ENCODE results near the gene SNRNP48.

Gene SNRNP48, protein sequence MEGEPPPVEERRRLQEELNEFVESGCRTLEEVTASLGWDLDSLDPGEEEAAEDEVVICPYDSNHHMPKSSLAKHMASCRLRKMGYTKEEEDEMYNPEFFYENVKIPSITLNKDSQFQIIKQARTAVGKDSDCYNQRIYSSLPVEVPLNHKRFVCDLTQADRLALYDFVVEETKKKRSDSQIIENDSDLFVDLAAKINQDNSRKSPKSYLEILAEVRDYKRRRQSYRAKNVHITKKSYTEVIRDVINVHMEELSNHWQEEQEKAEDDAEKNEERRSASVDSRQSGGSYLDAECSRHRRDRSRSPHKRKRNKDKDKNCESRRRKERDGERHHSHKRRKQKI

DNA sequence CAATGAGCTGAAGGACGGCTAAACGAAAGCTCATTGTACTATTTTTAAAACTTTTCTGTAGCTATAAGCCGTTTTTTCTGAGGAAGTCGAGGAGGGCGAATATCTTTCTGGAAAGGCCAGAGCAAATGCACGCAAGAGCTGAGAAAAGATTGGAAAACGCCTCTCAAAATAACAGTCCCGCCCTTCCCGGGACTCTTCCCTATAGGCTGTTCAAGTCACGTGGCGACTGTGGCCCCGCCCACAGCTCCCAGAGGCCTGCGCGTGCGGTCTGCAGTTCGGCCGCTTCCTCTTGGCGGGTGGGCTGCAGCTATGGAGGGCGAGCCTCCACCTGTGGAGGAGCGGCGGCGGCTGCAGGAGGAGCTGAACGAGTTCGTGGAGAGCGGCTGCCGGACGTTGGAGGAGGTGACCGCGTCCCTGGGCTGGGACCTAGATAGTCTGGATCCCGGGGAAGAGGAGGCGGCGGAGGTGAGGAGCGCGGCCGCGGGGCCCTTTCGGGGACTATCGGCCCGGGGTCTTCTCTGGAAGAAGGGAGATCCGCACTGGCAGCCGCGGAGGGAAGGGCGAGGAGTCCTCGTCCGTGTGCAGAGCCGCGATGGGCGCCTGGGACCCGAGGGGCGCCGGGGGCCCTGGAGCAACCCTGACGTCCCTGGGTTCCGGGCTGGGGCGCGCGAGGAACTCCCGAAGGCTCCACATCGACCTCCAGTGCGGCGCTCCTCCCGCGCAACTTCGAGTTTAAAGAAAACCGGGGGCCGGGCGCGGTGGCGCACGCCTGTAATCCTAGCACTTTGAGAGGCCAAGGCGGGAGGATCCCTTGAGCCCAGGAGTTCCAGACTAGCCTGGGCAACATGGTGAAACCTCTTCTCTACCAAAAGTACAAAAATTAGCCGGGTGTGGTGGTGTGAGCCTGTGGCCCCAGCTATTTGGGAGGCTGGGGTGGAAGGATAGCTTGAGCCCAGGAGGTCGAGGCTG is at the start of gene SNRNP48:
Gene SNRNP48 (plus strand): TSS at position 250 of the 969 bp plus-strand sequence. CDS start 60 bp downstream, at position 310.
- DNase-seq: peak; percentile 28 to 92 (median 85)

DNA sequence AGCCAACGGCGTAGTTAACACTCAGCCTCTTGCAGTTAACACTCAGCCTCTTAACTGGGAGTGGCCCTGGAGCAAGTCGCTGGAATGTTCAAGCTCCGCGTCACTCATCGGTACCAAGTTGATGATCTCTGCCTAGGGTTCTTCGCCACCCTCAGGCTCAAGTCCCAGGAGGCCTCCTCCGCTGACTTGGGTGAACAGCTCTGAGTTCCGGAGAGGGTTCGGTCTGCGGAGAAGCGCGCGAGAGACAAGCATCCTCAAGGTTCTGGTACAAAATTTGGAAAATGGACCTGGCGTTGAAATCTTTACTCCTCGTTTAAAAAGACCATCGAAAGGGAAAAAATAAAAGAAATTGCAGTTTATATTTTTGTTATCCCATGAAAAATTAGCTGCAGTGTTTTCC is 49.4 kb upstream of the SNRNP48 start:
- DNase-seq: no peak

DNA sequence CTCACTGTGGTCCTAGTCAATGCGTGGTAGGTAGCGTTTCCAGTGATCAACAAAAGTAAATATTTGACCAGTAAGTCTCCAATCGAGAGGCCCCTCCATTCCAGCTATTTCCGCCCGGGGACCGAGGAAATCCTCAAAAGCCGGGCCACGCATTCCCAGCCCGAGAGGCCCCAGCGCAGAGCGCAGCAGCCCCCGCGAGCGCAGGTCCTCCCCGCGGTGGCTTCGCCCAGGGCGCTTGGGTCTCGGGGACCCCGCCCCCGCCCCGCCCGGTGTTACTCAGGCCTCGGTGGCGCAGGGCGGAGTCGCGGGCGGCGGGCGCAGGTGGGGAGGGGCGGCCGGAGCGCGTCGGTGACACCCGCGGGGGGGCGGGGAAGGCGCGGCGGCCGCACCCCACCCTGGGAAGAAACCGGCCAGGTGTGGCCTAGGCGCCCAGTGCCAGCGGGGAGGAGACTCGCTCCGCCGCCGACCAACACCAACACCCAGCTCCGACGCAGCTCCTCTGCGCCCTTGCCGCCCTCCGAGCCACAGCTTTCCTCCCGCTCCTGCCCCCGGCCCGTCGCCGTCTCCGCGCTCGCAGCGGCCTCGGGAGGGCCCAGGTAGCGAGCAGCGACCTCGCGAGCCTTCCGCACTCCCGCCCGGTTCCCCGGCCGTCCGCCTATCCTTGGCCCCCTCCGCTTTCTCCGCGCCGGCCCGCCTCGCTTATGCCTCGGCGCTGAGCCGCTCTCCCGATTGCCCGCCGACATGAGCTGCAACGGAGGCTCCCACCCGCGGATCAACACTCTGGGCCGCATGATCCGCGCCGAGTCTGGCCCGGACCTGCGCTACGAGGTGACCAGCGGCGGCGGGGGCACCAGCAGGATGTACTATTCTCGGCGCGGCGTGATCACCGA is 48.6 kb upstream of the SNRNP48 start, which contains the start of gene DSP:
Gene DSP (plus strand): TSS at position 497 of the 890 bp plus-strand sequence. CDS start 245 bp downstream, at position 742.
- DNase-seq: no peak

DNA sequence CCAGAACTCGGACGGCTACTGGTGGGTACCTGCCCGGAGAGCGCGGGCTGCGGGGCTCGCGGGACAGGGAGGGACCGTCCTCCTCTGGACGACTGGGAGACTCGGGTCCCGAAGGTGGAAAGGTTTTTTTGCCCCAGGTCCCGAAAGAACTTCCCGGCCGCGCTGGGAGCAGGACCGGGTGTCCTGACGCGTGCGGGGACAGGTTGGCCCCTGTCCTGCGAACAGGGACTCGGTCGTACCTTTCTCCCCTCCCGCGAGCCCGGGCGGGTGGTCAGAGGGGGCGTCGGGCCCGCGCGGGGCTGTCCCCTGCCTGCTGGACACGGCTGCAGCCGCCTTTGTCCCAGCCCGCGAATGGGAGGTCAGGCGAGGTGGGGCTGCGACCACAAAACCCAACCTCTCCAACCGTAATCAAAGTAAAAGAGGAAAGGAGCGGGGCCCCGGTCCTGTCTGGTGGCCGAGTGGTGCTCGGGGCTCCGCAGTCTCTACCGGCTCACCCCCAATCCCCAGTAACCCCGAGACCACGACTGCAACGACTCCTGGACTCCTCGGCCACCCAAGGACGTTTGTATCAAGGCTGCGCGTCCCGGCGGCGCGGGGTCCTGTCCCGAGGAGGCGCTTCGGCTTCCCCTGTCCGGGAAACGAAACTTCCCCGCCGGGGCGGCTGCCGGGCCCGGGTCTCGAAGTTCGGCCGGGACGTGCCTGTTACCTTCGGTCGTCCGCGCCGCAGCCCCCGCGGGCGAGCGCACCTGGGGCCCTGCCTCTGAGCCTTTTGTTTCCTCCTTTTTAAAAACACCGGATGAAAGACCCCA is 47.7 kb upstream of the SNRNP48 start:
- DNase-seq: no peak

DNA sequence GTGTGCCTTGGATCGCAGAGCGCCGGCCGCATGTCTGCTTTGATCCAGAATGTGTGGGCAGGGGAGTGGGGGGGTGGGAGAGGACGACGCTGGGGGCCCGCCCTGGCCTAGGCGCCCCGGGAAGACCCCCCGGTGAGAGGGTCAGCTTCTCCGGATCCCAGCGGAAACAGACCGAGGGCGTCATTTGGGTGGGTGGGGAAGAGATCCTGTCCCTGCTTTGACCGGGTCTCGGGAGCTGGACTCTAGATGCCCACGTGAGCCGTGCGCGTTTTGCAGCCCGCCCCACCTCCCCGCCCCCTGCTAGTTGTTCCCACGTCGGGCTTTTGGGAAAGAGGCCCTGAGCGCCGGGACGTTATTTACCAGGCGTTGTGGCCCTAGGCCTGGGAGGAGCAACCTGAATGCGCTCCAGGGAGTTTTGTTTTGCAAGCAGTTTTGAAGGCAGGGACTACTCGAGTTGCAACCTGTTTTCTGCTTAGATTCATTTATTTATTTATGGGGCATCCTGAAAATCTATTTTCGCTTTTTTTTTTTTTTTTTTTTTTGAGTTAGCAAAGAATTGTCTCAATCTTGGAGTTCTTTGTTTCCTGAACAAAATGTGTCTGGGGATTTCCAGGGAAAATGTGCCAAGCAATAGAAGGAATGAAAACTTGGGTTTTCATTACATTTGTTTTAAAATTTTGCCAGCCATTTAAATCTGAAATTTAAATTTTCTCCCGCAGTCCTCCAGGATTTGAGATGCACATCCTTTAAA is 46.9 kb upstream of the SNRNP48 start:
- no peak for DNase-seq

DNA sequence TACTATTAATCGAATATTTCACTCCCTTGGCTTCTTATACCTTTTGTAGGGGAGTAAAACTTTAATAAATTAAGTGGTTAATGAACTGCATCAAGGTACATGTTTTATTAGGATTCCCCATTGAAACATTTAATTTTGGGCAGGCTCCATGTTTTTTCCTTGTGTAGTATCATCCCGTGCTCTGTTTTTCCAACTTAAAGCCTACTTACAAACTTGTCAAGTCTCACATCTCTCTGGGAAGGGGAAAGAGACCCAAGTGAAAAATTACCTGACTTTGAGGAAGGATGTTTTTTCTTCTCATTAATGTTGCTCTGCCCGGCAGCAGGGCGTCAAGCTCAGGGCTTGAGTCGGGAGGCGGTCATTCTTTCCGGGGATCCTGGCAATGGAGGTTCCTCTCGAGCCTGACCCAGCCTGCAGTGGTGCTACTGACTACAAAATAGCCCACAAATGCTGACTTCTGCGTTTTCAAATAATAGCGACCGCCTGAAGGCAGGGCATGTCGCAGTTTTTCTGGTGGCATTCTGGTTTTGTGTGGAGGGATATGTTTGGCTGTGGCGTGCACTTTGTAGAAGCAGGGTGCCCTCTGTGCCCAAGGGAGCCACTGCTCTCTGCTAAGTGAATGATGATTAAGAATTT is 46.1 kb upstream of the SNRNP48 start:
- DNase-seq: no peak

DNA sequence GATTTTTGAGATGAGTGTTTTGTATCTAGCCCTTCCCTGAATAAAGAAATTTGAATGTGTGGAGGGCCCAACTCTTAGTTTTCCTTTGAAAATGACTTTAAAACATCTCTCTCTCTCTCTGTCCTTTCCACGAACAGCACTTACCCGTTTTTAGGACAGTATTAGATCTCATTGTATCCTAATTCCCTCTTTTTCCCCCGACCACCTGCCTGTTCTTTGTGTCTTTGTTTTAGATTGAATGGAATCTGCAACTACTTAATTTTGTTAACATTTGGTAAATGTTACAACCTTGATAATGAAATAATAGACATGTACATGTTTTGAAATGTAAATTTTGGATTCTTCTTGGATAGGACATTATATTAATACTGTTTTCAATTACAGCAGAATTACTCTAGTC is 45.4 kb upstream of the SNRNP48 start:
- DNase-seq: no peak

DNA sequence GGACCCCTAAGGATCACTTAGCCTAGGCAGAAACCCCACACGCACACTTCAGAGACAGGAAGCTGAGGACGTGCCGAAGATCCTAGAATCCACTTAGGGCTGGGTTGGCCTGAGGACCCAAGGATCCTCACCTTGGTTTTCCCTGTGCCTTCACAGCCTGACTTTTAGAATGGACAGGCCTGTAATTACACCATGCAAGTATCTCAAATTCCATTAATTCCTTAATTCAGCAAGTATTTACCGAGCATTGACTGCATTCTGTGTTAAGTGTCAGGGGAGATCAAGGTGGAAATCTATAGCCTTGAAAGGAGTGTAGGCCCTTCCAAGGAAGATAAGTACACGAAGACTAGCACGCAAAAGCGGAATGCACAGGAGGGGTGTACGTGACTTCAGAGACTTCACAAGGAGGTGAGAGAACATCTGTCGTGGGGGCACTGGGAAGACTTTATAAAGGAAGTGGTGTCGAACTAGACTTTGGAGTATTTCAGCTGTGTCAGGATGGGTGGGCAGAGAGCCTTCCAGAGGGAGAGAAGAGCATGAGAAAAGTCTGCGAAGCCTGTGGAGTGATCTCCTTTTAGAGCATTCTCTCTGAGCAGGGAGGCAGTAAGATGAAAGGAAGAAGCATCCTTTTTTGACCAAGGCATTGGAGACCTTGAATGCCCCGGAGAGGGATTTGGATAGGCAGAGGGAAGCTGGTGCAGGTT is 44.5 kb upstream of the SNRNP48 start:
- DNase-seq: no peak

DNA sequence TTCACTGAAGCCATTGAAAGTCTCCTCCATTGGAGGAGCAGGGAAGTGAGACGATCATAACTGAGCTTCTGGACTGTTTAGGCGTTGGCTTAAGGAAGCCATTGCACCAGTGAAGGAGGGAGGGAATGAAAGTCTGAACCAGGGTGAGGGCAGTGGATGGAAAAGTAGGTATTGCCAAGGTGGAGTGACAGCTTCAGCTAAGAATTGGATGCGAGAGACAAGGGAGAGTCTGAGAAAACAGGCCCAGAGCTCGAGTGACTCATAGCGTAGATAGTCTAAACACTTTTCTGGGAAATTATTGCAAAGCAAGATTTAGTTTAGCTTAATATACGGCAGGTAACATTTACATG is 44.0 kb upstream of the SNRNP48 start:
- no peak for DNase-seq

DNA sequence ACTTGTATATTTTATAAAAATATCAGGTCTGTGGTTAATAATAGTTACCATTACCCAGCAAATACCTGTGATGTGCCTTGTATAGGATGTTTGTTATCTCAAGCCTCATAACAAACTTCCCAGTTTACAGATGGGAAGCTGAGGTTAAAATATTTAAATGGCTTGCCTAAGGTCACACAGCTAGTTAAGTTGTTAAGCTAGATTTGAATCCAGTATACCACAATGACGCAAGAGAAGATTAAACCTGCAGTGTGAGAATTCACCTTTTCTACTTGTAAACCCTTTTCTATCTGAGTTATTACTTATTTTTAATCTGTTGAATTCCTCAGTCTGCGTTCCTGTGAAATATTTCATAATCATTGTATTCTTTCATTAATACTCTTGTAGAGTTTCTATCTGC is 43.6 kb upstream of the SNRNP48 start:
- no peak for DNase-seq

DNA sequence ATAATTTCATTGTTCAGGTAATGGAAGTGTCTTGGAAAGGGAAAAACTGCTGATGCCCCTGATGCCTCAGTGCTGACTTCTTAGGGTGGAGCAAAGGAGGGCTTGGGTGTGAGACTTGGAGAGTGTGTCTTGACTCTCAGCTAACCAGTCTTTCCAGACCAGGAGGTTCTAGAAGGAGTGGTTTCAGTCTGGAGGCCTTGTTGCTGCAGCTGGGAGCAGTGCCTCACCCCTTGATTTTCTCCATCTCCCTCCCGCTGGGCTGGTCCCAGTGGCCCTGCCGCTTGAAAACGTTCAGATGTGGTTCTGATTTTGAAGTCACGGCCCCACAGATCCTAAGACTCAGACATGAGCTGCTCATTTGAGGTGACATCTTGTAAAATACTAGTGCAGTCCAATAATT is 43.1 kb upstream of the SNRNP48 start:
- DNase-seq: no peak

DNA sequence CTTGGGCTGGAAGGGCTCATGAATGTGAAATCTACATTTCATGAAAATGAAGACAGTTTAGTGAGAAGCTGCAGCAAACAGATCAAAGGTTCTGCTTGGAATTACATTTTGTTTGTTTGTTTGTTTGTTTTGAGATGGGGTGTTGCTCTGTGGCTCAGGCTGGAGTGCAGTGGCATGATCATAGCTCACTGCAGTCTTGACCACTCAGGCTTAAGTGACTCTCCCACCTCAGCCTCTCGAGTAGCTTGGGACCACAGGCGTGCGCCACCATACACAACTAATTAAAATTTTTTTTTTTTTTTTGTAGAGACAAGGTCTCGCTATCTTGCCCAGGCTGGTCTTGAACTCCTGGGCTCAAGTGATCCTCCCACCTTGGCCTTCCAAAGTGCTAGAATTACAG is 42.7 kb upstream of the SNRNP48 start:
- no peak for DNase-seq

DNA sequence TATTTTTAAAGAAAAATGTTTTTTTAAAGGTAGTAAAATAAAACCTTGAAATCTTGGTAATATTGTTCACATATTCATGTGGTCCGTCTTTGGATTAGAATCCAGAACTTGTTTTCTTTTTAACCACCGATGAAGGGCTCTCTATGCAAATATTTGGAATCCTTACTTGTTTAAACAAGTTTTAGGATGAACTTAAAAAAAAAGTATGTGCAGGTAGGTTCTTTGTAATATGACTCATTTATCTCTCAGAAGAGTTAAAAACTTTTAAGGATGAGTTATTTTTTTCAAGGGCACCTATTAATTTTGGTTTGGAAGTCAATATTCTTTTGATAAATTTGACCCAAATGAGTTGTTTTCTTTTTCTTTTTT is 39.6 kb upstream of the SNRNP48 start:
- DNase-seq: no peak

DNA sequence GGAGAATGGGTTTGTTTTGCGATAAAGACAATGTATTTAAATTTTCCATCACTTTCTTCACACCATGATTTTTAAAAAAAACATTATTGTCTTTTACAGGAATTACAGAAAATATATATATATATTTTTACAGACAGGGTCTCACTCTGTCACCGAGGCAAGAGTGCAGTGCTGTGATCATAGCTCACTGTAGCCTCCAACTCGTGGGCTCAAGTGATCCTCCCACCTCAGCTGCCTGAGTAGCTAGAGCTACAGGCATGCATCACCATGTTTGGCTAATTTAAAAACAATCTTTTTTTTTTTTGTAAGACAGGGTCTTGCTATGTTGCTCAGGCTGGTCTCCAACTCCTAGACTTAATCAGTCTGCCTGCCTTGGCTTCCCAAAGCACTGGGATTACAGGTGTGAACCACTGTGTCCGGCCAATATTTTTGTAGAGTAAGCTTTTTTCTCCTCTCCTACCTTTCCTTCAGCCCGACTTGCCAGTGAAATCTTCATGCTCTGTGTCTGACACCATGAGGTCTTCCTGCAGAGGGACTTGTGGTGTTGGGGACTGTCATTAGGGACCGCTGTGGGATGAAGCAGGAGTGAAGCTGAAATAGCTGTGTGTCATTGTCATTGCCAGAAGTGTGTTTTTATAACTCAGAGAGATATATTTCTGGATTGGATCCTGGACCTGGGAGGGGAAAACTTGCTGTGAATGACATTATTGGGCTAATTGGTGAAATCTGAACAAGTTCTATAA is 35.3 kb upstream of the SNRNP48 start:
- DNase-seq: no peak

DNA sequence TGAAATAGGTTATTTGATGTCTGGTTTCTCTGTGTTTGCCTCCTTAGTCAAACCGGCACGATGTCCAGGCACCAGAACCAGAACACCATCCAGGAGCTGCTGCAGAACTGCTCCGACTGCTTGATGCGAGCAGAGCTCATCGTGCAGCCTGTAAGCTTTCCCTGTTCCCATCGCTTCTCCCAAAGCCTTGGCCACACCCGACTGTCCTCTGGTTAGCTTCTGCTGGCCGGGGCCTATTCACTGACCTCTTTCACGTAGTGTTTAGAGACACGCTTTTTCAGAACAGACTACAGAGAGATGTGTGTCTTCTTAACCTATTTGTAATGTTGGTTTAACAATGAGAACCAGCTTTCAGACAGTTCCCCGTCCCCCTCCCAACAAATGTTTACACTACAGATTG is 34.3 kb upstream of the SNRNP48 start:
- DNase-seq: no peak

DNA sequence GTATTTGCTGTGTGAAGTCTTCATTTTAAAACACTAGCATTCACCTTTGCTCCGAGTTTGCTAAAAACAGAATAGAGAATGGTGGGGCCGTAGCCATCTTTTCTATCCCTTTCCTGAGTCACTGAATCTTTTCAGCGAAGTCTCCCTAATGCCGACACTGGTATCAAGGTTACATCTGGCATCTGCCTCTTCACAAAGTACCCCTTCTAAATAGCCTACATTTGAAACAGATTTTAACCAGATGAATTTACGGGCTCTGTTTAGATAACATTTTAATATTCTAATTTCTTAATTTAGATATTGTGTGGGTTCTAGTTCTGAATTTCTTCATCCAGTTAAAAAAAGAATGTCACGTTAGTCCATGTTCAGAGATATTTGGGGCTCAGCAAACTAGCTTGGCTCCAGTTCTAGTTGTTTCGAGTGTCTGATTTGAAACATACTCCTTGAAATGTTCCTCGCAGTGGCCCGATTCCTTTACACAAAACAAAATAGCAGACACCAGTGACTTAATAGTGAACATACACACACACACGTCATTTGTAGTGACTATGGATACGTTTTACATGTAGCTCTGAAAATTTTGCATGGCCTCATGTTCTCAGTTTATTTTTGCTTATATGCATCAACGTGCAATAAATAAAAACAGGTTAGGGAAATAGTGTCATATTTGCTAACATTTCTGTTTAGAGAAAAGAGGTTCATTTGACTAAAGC is 33.4 kb upstream of the SNRNP48 start:
- DNase-seq: no peak

DNA sequence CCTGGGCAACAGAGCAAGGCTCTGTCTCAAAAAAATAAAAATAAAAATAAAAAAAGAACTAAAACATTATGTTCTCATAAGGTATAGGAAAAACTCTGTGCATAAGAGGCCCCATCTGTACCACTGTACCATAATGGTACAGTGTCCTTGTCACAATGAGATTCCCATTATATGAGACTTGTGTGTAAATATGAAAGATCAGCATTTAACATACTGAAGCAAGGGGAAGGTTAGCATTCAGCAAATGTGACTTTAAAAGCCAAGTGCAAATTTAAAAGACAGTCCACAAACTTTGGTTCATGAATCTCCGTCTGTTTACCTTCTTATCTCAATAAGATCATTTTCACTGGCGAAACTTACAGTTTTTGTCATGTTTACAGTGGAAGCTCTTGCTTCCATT is 32.3 kb upstream of the SNRNP48 start:
- DNase-seq: no peak

DNA sequence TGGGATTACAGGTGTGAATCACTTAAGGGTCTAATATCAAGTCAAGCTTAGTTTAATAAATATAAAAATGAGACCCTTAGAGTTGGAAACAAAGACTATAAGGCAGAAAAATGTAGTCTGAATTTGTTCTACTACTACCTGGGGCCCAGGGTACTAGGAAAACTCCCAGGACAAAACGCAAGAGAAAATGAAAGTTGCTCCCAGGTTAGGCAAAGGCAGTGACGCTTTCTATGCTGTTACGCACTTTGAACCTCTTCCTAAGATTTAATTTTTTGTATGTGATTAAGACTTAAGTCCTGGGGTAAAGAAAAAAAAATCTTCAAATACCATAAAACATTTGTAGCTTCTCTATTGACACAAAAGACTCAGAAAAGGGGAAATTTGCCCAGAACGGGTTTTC is 31.2 kb upstream of the SNRNP48 start:
- DNase-seq: no peak

Measured in C1 segment of cervical spinal cord (tissue), 14 donors.